K562 (cell line): ENCODE measurements around the gene ACSL5. TPM values are rescaled to one million over a fixed set of nuclear protein-coding genes. Genes with fewer than 3 reads are reported as not detected.

Experiments used
- ARID4B ChIP-seq: sonication (generic); formaldehyde crosslinking; IDR thresholded peaks from 2 replicates; pipeline ENCODE4 v1.8.0; 2022; ENCODE audit warnings: mild to moderate bottlenecking, missing genetic modification reagents
- CHD7 ChIP-seq: fragments of 200-600 bp; sonication (generic); IDR thresholded peaks from one replicate; pipeline ENCODE4 v1.6.1; 2012; ENCODE audit warnings: mild to moderate bottlenecking, low read depth, low read length, inconsistent platforms
- CLOCK ChIP-seq: fragments of 250-450 bp; sonication (Bioruptor Pico); IDR thresholded peaks from 2 replicates; pipeline ENCODE4 v1.4.0; 2020; ENCODE audit warnings: mild to moderate bottlenecking, moderate library complexity, borderline replicate concordance
- KAT8 ChIP-seq: fragments of 450-650 bp; IDR thresholded peaks from 2 replicates; pipeline ENCODE4 v1.6.1; 2016; ENCODE audit warnings: low read depth, mild to moderate bottlenecking
- MBD2 ChIP-seq: sonication (generic); IDR thresholded peaks from 2 replicates; pipeline ENCODE4 v1.6.1; 2016; ENCODE audit warnings: low read depth, borderline replicate concordance
- POLR3G ChIP-seq: IDR thresholded peaks from 2 replicates; pipeline ENCODE4 v1.6.1; 2011; ENCODE audit not compliant: insufficient read length, insufficient replicate concordance; ENCODE audit errors: extremely low read depth
- ZNF41 ChIP-seq: fragments of 250-450 bp; sonication (Bioruptor Pico); conservative IDR thresholded peaks from 2 replicates; pipeline ENCODE4 v1.4.0; 2020; ENCODE audit warnings: mild to moderate bottlenecking
- polyA plus RNA-seq, 8 experiments: library from polyadenylated mRNA; depleted of rRNA in 4 of 8; stranded (reverse) in 5 of 8; unstranded in 3 of 8; fragments of >200 nt; fragmentation: Nextera tagmentation in 2 of 8; fragmentation: Illumina TruSeq in 1 of 8; extraction: Ambion mirVana in 2 of 8; extraction: Trizol in 1 of 8; gene quantifications; 2 replicates each; pipeline versions ENCODE4 v1.2.1 to v1.2.3, GENCODE V29; 2011 to 2014; ENCODE audit warnings: inconsistent platforms in 1 of 8, missing spikeins in 1 of 8
- total RNA-seq, 7 experiments: library from RNA; depleted of rRNA in 6 of 7; stranded (reverse); fragments of >200 nt in 6 of 7; fragmentation: Illumina TruSeq in 2 of 7; extraction: Trizol in 2 of 7; gene quantifications; 2 replicates each; pipeline versions ENCODE4 v1.2.1 to v1.2.3, GENCODE V29; 2011 to 2021; ENCODE audit warnings: low replicate concordance in 1 of 7

The ACSL5 gene
- total and polyA plus RNA-seq, 9 of the 15 experiments (the other 6 are each of a cell fraction or from before 2014, with no cell fraction given), result 0.19 to 1.4 (median 0.55) TPM

- TF ChIP-seq CHD7, result no peak
- no peak for TF ChIP-seq CLOCK (CRISPR knock-in tag)
- no peak for TF ChIP-seq POLR3G
- no peak for TF ChIP-seq KAT8
- TF ChIP-seq ZNF41, result no peak
- peak; percentile 48; the same call in 1 of the 2 replicates for TF ChIP-seq ARID4B (CRISPR knock-in tag)
- no peak for TF ChIP-seq MBD2
Measured at GRCh38 chr10:112446055-112446854, 72.3 kb downstream of the ACSL5 start (continued).
